K562 (cell line): ENCODE results near the gene HOXB6. TPM values are rescaled to one million over a fixed set of nuclear protein-coding genes. Genes with fewer than 3 reads are reported as not detected.

Source experiments
- BCOR ChIP-seq: fragments of 450-650 bp; IDR thresholded peaks from 2 replicates; pipeline ENCODE4 v1.6.1; 2016
- EWSR1 ChIP-seq: fragments of 450-650 bp; IDR thresholded peaks from 2 replicates; pipeline ENCODE4 v1.6.1; 2018; ENCODE audit warnings: borderline replicate concordance, mild to moderate bottlenecking, low read depth, moderate library complexity; ENCODE audit not compliant: partially characterized antibody
- MTA1 ChIP-seq: fragments of 450-650 bp; IDR thresholded peaks from 2 replicates; pipeline ENCODE4 v1.6.1; 2017; ENCODE audit warnings: borderline replicate concordance
- NEUROD1 ChIP-seq: fragments of 150-350 bp; IDR thresholded peaks from 2 replicates; pipeline ENCODE4 v1.6.1; 2014; ENCODE audit warnings: borderline replicate concordance, low read length, low read depth; ENCODE audit not compliant: partially characterized antibody
- NFXL1 ChIP-seq: fragments of 450-650 bp; formaldehyde crosslinking; IDR thresholded peaks from 2 replicates; pipeline ENCODE4 v1.4.0; 2021; ENCODE audit warnings: mild to moderate bottlenecking
- NR3C1 ChIP-seq: sonication (generic); formaldehyde crosslinking; IDR thresholded peaks from 2 replicates; pipeline ENCODE4 v1.8.1; 2022; ENCODE audit warnings: missing genetic modification reagents
- PML ChIP-seq: IDR thresholded peaks from 2 replicates; pipeline ENCODE4 v1.6.1; 2012; ENCODE audit warnings: low read length, inconsistent platforms
- PRMT5 ChIP-seq: sonication (generic); formaldehyde crosslinking; IDR thresholded peaks from 2 replicates; pipeline ENCODE4 v1.5.0; 2020; ENCODE audit warnings: missing genetic modification reagents
- RB1 ChIP-seq: fragments of 450-650 bp; IDR thresholded peaks from 2 replicates; pipeline ENCODE4 v1.6.1; 2017; ENCODE audit warnings: low read depth, mild to moderate bottlenecking
- RFX1 ChIP-seq: fragments of 450-650 bp; IDR thresholded peaks from 2 replicates; pipeline ENCODE4 v1.6.1; 2016; ENCODE audit warnings: mild to moderate bottlenecking, moderate library complexity
- RFX5 ChIP-seq: IDR thresholded peaks from 2 replicates; pipeline ENCODE4 v1.6.1; 2011; ENCODE audit warnings: low read depth, mild to moderate bottlenecking, improper control_type of control experiment, low read length
- SMAD2 ChIP-seq: fragments of 150-350 bp; IDR thresholded peaks from 2 replicates; pipeline ENCODE4 v1.6.1; 2014; ENCODE audit warnings: low read depth, mild to moderate bottlenecking, low read length
- SMAD4 ChIP-seq: fragments of 250-450 bp; sonication (Bioruptor Pico); conservative IDR thresholded peaks from 2 replicates; pipeline ENCODE4 v1.8.0; 2021; ENCODE audit warnings: inconsistent platforms, mild to moderate bottlenecking, moderate library complexity
- SP1 ChIP-seq: sonication (generic); formaldehyde crosslinking; IDR thresholded peaks from 2 replicates; pipeline ENCODE4 v1.8.1; 2022; ENCODE audit warnings: mild to moderate bottlenecking, missing genetic modification reagents
- TEAD2 ChIP-seq: fragments of 450-650 bp; IDR thresholded peaks from 2 replicates; pipeline ENCODE4 v1.6.1; 2016; ENCODE audit warnings: missing genetic modification characterization, control low read depth, missing compliant biosample characterization
- ZNF140 ChIP-seq: fragments of 250-450 bp; sonication (Bioruptor Pico); IDR thresholded peaks from 2 replicates; pipeline ENCODE4 v1.8.0; 2021; ENCODE audit warnings: moderate library complexity, mild to moderate bottlenecking, inconsistent platforms
- ZNF165 ChIP-seq: fragments of 250-450 bp; sonication (Bioruptor Pico); IDR thresholded peaks from 2 replicates; pipeline ENCODE4 v1.4.0; 2020; ENCODE audit warnings: borderline replicate concordance
- ZNF316 ChIP-seq: fragments of 450-650 bp; IDR thresholded peaks from 2 replicates; pipeline ENCODE4 v1.6.1; 2016
- ZNF830 ChIP-seq: fragments of 250-450 bp; sonication (Bioruptor Pico); IDR thresholded peaks from 2 replicates; pipeline ENCODE4 v1.5.0; 2021; ENCODE audit warnings: mild to moderate bottlenecking
- polyA plus RNA-seq, 8 experiments: library from polyadenylated mRNA; depleted of rRNA in 4 of 8; stranded (reverse) in 5 of 8; unstranded in 3 of 8; fragments of >200 nt; fragmentation: Nextera tagmentation in 2 of 8; fragmentation: Illumina TruSeq in 1 of 8; extraction: Ambion mirVana in 2 of 8; extraction: Trizol in 1 of 8; gene quantifications; 2 replicates each; pipeline versions ENCODE4 v1.2.1 to v1.2.3, GENCODE V29; 2011 to 2014; ENCODE audit warnings: inconsistent platforms in 1 of 8, missing spikeins in 1 of 8
- total RNA-seq, 7 experiments: library from RNA; depleted of rRNA in 6 of 7; stranded (reverse); fragments of >200 nt in 6 of 7; fragmentation: Illumina TruSeq in 2 of 7; extraction: Trizol in 2 of 7; gene quantifications; 2 replicates each; pipeline versions ENCODE4 v1.2.1 to v1.2.3, GENCODE V29; 2011 to 2021; ENCODE audit warnings: low replicate concordance in 1 of 7
- TF ChIP-seq, protein P1 (sequence below): sonication (generic); formaldehyde crosslinking; IDR thresholded peaks from 2 replicates; pipeline ENCODE4 v1.8.1; 2023; ENCODE audit warnings: mild to moderate bottlenecking, missing genetic modification reagents
- TF ChIP-seq, protein P2 (sequence below): fragments of 250-450 bp; sonication (Bioruptor Pico); IDR thresholded peaks from 2 replicates; pipeline ENCODE4 v1.5.1; 2021; ENCODE audit warnings: mild to moderate bottlenecking
- TF ChIP-seq, protein P3 (sequence below): fragments of 250-450 bp; sonication (Bioruptor Pico); IDR thresholded peaks from 2 replicates; pipeline ENCODE4 v1.8.0; 2021; ENCODE audit warnings: moderate library complexity, mild to moderate bottlenecking, inconsistent platforms
- TF ChIP-seq, protein P4 (sequence below): fragments of 450-650 bp; formaldehyde crosslinking; IDR thresholded peaks from 2 replicates; pipeline ENCODE4 v1.4.0; 2022; ENCODE audit warnings: missing genetic modification characterization

Gene HOXB6
- total and polyA plus RNA-seq, 9 of the 15 experiments (the other 6 are each of a cell fraction or from before 2014, with no cell fraction given), result 1.2 to 14.8 (median 4.9) TPM

DNA sequence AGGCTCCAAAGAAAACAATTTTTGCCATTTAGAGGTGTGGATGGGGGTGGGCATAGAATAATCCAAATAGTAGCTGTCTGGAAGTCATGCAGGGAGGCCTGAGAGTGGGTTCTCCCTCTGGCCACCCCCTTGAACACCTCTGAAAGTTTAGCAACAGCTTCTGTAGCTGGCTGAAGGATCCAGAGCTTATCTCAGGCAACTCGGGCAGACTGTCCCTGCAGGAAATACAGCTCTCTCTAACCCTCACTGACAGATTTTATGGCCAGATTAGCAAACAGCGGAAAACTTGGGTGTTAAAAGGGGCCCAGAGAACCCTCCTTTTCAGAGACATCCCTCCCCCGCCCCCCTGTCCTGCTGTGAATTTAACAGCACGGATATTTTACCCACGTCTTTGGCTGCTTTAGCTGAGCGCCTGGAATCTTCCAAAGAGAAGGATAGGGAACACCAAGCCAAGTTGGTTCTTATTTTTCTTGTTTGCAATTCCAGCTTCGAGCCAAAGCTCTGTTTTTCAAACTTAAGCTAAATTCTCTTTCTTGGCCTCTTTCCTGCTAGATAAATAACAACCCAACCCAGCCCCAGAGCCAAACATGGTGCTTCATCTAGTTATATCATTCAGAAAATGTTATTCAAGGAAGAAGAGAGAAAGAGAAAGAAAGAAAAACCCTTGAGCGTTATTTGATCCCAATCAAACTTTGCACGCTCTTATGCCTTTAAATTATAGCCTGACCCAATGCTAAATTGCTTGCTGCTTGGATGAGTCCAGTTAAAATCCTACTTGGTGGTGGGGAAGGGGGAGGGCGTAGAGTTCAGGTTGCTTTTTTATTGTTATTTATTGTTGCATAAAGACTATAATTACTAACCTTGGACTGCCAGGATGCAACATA is 57.6 kb downstream of the HOXB6 start (continued):
- TF ChIP-seq, protein P1, sequence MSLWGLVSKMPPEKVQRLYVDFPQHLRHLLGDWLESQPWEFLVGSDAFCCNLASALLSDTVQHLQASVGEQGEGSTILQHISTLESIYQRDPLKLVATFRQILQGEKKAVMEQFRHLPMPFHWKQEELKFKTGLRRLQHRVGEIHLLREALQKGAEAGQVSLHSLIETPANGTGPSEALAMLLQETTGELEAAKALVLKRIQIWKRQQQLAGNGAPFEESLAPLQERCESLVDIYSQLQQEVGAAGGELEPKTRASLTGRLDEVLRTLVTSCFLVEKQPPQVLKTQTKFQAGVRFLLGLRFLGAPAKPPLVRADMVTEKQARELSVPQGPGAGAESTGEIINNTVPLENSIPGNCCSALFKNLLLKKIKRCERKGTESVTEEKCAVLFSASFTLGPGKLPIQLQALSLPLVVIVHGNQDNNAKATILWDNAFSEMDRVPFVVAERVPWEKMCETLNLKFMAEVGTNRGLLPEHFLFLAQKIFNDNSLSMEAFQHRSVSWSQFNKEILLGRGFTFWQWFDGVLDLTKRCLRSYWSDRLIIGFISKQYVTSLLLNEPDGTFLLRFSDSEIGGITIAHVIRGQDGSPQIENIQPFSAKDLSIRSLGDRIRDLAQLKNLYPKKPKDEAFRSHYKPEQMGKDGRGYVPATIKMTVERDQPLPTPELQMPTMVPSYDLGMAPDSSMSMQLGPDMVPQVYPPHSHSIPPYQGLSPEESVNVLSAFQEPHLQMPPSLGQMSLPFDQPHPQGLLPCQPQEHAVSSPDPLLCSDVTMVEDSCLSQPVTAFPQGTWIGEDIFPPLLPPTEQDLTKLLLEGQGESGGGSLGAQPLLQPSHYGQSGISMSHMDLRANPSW (CRISPR knock-in tag), result no peak
- TF ChIP-seq PRMT5 (no peak), ZNF165 (no peak), RB1 (peak; percentile 39; the same call in 1 of the 2 replicates), EWSR1 (no peak), RFX1 (no peak), PML (peak; percentile 82), RFX5 (no peak), NR3C1 (CRISPR knock-in tag) (no peak), ZNF830 (no peak; the same call in 1 of the 2 replicates), SP1 (CRISPR knock-in tag) (no peak), ZNF140 (CRISPR knock-in tag) (no peak), NFXL1 (CRISPR knock-in tag) (no peak), SMAD4 (CRISPR knock-in tag) (peak; percentile 85), SMAD2 (no peak), BCOR (no peak), TEAD2 (tag) (no peak), ZNF316 (no peak), NEUROD1 (peak; percentile 63), MTA1 (no peak)
- TF ChIP-seq, protein P2, sequence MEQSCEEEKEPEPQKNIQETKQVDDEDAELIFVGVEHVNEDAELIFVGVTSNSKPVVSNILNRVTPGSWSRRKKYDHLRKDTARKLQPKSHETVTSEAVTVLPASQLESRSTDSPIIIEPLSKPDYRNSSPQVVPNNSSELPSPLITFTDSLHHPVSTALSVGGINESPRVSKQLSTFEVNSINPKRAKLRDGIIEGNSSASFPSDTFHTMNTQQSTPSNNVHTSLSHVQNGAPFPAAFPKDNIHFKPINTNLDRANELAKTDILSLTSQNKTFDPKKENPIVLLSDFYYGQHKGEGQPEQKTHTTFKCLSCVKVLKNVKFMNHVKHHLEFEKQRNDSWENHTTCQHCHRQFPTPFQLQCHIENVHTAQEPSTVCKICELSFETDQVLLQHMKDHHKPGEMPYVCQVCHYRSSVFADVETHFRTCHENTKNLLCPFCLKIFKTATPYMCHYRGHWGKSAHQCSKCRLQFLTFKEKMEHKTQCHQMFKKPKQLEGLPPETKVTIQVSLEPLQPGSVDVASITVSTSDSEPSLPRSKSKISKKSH (CRISPR knock-in tag), result no peak
- TF ChIP-seq, protein P3, sequence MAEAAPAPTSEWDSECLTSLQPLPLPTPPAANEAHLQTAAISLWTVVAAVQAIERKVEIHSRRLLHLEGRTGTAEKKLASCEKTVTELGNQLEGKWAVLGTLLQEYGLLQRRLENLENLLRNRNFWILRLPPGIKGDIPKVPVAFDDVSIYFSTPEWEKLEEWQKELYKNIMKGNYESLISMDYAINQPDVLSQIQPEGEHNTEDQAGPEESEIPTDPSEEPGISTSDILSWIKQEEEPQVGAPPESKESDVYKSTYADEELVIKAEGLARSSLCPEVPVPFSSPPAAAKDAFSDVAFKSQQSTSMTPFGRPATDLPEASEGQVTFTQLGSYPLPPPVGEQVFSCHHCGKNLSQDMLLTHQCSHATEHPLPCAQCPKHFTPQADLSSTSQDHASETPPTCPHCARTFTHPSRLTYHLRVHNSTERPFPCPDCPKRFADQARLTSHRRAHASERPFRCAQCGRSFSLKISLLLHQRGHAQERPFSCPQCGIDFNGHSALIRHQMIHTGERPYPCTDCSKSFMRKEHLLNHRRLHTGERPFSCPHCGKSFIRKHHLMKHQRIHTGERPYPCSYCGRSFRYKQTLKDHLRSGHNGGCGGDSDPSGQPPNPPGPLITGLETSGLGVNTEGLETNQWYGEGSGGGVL (CRISPR knock-in tag), result no peak
- TF ChIP-seq, protein P4, sequence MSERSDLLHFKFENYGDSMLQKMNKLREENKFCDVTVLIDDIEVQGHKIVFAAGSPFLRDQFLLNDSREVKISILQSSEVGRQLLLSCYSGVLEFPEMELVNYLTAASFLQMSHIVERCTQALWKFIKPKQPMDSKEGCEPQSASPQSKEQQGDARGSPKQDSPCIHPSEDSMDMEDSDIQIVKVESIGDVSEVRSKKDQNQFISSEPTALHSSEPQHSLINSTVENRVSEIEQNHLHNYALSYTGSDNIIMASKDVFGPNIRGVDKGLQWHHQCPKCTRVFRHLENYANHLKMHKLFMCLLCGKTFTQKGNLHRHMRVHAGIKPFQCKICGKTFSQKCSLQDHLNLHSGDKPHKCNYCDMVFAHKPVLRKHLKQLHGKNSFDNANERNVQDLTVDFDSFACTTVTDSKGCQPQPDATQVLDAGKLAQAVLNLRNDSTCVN (CRISPR knock-in tag), result no peak
